Superior temporal gyrus (tissue), 1 donor: ENCODE data around the gene SMIM36.
"Not testable (repeated sequence)": the region's sequence is repeated elsewhere in the genome, so short reads cannot be mapped to it uniquely, and the experiment has no call there.

Experiments
- DNase-seq: peaks from one replicate; pipeline ENCODE4 v3.0.0-alpha.2; 2016; ENCODE audit errors: extremely low spot score

SMIM36 gene

DNA sequence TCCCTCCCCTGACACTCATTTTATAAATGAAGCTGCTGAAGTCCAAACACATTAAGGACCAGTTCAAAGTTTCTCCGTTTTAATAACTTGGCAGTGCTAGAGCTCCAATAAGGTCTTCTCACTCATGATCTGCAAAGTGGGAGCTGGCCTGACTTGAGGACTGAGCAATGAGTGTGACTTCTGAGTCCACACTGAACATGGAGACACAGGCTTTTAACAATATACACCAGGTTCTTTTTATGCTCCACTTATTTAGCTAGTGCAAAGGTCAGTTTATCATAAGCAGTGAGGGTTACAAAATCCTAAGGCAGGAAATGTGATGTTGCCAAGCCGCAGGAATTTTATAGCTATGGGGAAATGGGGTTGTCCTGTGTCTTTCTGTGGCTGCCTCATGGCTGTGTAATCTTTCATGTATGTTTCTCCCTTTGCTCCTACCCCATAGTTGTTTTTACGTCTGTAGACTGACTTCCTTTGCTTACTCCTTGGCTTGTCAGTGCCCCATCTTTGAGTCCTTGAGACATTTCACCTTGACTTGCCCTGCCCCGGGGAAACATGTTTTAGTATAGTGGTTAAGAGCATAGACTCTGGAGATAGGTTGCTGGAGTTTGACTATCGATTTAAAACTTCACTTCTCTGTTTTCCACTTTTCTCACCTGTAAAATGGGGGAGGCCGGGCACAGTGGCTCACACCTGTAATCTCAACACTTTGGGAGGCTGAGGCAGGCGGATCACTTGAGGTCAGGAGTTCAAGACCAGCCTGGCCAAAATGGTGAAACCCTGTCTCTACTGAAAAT is 77.4 kb downstream of the SMIM36 start:
- no peak for DNase-seq

DNA sequence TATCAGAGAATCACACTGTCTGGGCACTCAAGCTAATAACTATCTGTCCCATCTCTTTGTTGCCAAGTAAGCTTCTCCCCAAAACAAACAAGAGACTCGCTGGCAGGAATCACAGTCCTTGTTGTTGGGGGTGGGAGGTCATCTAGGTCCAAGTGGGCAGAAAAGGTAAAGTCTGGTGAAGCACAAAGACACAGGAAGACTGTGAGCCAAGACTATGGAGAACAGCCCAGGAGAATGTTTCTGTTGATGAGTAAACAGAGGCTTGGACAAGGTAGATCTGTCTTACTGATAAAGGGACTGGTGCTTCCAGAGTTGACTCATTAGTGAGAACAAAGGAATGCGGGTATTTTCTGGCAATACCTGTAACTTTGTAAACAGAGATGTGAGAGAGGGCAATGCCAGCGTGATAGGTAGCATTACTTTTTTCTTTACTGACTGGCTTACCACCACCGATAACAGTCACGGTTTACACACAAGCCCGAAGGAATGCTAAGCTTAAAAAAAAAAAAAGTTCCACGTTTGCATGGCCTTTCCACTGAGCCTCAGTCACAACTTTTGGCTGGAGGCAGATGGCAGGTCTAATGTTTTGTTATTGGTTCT is 78.1 kb downstream of the SMIM36 start:
- no peak for DNase-seq

DNA sequence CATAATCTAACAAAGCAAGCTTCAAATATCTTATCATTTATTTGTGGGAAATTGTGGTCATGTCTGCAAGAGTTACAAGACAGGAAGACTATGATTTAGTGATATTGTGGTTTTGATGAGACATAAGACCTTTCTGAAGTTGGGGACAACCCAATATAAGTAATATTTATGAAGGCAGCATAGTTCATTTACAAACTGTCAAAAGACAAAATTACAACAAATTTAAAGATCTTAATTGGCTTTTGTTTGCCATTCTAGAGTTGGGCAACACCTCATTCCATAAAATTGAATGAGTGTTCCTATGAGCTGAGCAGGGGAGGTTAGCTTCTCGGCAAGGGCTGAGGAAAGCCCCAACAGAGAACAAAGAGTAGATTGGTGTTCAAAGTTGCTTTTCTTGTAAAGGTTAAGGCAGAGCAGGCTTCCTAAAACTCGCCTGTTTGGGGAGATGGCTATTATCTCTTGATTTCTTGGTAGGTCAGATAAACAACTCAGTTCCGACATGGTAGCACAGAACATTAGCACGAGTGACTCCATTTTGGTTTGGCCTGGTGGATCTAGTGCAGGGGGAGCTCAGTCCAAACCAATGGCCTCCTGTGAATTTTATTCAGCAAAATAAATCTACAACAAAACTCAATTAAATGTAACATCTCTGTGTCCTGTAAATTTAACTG is 78.8 kb downstream of the SMIM36 start:
- no peak for DNase-seq

DNA sequence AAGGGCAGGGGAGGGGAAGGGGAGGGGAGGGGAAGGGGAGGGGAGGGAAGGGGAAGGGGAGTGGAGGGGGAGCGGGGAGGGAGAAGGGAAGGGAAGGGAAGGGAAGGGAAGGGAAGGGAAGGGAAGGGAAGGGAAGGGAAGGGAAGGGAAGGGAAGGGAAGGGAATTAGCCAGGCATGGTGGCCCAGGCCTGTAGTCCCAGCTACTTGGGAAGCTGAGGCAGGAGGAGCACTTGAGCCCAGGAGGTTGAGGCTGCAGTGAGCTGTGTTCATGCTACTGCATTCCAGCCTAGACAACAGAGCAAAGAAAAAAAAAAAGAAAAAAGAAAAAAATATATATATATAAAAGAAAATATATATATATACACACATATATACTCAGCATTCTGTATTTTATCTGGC is 79.3 kb downstream of the SMIM36 start:
- not testable (repeated sequence) for DNase-seq

DNA sequence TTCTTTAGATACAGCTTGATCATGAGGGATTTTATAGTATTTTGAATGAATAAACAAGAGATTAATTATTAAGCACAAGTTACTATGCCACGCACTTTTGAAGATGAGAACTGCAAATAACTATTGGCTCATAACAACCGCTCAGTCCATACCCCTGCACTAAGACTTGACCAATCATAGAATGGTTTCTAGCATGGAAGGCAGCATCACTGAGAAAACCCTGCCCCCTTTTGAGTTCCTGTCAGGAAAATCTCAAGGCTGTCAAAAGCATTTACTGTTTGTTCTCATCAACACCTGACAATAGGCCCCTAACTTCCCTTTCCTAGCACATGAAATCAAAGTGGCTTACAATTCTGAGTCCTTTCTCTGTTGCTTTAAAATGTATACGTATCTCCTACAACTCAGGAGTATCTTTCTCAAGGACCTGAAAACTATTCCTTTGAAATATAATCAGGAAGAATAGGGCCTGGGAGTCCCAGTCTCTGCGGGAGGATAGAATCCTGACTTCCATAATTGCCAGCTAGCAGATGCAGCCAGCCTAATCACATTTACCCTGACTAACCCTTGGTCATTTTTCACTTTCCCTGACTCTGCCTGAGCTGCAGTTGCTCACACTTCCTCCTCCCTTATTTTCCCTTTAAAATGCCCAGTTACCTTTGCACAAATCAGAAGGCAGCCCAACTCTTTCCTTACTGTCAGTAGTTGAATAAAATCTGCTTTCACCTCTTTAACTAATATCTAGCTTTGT is 80.5 kb downstream of the SMIM36 start:
- DNase-seq = no peak

DNA sequence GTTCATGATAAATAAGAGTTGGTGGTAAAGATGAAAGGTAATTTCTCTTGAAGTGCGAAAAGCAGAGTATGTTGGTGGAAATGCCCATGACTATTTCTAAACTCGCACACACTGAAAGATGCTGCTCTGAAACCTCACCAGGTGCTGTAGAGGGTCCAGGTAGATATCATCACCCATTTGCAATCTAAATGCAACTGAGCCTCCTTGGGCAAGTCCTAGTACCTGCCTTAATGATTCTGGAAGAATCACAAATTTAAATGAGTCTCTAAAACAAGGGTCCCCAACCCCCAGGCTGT is 83.7 kb downstream of the SMIM36 start:
- no peak for DNase-seq

DNA sequence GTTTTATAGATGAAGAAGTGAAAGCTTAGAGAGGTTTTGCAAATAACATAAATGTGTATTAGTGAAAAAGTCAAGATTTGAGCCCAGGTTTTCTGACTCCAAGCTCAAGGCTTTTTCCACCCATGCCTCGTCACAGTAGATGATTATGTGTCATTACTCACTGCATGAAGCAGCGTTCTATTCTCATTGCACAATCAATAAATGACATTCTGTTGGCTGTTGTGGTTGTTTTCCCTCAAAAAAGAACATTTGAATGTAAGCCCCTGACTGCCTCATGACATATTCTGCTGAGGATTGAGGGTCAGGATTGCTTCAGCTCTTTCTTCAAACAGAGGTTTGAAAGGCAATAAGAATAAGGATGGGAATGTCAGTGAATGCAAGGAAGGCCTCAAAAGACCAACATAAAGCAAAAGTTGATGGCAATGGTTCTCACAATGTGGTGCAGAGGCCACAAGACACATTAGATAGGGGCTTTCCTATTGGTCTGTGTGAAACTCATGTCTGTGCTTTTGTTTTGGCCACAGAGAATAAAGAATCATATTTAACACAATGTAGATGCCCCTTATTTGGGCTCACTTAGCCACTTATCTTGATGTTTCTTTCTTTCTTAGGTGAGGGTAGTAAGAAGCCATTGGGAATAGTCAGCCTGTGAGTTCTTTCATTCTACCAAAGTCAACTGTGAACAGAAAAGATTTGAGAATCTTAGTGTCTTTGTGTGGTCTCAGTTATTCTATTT is 84.2 kb downstream of the SMIM36 start:
- no peak for DNase-seq

DNA sequence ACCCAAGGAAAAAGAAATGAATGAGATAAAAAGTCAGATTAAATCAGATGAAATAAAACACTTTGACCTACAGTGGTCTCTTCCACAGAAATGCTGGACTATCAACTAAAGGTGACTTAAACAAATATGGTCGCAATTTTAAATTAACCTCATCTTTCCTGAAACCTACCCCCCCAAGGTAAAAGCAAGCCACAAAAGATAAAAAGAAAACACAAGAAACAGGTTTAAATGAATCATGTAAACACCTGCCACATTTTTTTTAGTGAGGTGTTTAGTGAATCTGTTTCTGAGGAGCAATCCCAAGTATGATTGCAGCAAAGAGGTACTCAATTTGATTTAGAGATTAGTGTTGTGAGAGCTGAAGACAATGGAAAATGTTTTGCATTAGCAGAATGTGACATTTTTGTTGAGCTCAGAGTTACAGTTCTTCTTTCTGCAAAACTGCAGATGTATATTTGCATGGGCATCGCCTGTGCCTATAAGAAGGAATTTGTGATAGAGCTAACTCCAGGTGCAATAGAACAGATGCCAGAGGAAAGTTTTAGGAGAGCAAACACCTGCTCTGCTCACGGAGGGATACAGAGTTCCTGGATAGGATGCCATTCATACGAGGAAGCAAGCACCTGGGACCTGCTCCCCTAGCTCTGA is 86.2 kb downstream of the SMIM36 start:
- no peak for DNase-seq

DNA sequence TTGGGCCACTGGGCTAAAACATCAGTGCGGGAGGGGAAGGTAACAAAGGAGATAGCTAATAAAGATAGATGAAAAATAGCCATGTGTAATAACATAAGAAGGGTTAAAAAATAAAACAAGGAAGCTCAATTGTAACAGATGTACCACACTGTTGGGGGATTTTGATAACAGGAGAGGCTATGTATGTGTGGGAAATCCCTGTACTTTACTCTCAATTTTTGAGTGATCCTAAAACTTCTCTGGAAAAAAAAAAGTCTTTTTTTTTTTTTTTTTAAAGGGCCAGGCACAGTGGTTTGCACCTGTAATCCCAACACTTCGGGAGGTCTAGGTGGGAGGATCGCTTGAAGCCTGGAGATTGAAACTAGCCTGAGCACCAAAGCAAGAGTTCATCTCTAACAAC is 87.7 kb downstream of the SMIM36 start:
- no peak for DNase-seq

DNA sequence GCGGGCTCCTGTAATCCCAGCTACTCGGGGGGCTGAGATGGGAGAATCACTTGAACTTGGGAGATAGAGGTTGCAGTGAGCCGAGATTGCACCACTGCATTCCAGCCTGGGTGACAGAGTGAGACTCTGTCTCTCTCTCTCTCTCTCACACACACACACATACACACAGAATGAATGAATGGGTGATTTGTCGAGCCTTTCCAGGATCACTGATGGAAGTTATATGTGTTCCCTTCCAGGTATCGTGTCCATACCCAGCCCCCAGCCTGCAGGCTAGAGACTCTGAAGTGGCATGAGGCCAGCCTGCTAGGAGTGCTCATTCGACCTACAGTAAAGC is 88.5 kb downstream of the SMIM36 start:
- not testable (repeated sequence) for DNase-seq

DNA sequence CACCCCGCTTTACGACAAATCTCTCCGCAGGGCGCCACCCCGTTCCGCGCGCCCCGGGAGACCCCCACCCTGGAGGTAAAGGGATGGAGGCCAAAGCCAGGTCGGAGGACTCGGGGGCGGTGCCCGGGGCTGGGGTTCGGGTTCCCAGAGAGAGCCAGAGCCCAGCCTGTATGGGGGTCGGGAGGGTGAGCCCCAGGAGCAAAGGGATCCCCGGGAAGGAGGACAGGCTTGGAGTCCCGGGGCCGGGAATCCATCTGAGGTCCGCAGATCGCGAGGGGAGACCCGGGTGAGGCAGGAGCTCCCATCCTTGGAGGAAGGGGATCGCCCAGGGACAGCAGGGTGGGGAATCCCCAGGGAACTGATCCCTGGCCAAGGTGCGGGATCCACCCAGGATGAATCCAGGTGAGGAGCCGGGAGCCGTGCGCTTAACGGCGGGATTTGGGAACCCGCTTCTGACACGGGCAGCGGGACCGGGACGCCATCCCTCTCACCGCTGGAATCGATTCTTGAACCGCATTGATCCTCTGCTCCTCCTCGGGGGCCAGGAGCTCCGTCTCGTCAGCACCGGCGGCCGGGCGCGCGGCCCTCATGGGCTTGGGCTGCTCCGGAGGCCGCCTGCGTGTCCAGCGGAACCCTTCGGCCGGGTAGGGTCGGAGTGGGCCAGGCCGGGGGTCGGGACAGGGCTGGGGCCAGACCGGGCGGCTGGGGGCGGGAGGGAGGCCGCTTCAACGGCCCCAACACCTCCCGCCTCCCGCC is 89.9 kb downstream of the SMIM36 start, which contains the start of gene MMD:
MMD (minus strand) TSS at position 657 of the 756 bp plus-strand sequence; CDS start at position 517, 140 bp downstream.
- no peak for DNase-seq

DNA sequence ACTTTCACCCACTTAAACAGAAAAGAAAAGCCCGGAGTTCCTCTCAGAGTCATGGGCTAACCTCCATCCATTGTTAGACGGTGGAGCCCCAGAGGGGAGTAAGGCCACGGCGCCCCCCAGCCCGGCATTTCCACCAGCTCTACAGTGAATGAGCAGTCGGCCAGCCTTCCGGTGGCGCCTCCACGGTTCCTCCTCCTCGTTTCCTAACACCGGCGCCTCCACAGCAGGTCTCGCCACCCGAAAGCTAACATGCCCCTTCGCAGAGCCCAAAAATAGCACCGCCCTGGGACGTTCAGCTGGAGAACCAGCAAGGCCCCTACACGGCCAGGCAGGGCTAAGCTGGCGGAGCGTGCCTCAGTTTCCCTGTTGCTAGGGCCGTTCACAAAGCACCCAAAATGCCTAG is 90.5 kb downstream of the SMIM36 start:
- no peak for DNase-seq

DNA sequence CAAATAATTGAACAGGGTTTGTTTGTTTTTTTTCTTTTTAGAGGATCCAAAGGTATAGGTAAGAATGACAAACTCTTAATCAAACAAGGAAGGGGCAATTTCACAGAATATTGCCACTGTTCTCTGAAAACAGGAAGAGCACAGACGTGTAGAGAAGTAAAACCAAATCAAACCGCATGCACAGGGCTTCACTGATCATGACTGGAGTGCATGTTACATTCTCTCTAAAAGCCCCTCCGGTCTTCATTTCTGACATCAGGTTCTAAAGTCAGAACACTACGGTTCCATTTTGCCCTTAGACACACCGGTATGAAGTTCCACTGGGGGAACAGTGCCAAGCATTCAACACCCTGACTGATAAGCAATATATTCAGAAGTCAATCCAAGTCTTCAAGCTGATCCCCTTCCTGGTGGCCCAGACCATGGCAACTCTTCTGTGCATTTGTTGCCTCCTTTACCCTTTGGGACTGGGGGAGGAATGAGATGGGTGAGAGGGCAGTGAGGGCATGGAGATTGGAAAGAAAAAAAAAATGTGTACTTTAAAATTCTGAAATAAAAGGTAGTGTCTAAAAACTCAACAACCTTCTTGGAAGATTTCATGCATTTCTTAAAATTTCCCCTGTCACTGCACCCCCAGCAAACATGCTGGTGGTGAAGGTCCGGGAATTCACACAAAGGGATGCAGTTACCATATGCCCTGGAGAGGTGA is 91.0 kb downstream of the SMIM36 start:
- DNase-seq = peak; percentile 58

DNA sequence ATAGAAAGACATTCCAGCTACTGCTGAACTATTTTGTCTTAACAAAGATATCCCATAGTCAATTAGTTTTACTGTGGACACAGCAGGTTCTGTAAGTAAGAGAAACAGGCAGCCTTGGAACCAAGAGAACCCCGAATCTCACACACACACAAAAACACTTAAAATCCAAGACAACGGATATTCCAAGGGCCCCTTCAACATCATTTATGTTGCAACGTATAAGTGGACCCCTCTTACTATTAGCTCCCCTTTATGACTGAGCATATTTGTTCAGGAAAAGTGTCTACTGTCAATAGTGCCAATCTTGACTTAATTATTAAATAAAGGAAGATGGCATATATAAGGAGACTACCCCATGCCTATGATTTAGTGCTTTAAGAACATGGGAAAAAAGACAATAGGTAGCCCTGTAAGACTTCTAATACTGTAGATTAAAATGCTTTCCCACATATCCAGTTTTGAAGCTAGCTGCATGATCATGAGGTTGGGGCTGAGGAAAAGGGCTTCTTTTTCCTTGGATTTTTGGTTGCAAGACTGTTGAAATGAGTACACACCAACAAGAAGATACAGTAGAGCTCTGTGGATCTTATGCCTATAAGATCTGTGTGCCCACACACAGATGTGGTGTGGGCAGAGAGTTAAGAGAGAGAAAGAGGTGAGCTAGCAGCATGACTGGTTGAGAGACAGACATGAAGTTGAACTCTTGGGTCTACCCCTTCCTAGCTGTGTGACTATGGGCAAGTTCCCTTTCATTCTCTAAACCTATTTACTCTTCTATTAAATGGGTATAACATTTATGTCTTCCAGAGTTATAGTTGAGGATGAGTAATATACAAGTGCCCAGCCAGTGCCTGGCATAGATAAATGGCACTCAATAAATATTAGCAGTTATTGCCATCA is 92.6 kb downstream of the SMIM36 start:
- DNase-seq = no peak

DNA sequence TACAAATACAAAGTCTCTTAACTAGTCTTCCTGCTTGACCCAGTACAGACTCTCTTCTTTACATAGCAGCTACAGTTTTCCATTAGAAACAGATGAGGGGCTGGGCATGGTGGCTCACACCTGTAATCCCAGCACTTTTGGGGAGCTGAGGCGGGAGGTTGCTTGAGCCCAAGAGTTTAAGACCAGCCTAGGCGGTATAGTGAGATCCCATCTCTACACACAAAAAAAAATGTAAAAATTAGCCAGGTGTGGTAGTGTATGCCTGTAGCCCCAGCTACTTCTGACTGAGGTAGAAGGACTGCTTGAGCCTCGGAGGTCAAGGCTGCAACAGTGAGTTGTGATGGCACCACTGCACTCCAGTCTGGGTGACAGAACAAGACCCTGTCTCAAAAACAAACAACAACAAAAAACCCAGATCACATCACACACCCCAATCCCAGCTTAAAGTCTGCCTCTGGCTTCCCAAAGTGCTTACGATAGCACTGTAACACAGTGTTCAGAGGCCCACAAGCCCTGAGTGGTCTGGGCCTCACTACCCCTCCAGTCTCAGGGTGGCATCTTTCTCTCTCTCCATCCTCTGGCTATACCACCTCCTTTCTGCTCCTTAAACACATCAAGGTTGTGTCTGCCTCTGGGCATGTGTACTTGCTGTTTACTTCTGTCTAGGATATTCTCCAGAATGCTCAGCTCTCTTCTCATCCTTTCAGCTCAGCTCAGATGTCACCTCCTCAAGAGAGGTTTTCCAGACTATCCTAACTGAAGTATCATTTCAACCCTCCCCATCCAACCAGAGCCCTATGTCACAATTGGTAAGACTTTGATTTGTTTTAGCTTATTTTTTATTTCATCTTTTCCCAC is 93.6 kb downstream of the SMIM36 start:
- no peak for DNase-seq

DNA sequence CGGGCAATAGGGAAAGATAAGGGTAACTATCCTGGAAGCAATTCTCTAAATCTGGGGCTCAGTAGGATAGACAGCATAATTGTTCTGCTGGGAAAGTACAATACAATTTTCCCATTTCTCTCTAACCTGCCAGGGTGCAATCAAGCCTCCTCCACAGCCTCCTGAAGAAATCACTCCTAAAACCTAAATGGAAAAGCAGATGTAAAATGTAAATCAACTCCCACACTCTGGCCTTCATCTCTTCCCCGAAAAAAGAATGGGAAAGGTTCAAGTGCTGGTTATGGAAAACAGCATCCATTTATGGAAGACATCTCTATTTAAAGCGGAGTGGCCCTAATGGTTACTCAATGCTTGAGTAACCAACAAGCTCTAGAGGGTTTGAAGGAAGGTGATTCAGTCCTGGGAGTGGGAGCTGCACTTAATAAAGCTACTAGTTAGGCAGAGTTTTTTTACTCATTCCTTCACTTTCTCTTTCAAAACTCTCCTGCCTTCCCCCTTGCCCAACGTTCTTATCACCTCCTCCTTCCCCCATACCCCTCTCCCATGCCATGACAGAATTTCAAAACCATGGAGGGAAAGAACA is 94.7 kb downstream of the SMIM36 start:
- DNase-seq = peak; percentile 47

DNA sequence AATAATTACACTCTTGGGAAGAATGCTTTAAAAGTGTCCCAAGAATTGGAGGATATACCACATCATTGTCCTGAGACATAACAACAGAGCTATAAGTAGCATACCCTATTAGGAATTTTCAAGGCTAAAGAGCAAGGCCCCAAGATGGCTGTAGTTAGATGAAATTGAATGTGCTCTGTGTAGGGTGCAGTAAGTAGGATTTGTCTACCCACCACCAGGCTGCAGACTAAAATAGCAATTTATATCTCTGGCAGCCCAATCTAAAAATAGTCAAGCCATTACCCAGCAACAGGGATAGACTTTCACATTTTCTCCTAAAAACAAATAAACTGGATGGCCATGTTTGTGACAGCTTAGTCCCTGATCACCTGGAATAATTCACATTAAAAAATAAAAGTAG is 95.3 kb downstream of the SMIM36 start:
- no peak for DNase-seq

DNA sequence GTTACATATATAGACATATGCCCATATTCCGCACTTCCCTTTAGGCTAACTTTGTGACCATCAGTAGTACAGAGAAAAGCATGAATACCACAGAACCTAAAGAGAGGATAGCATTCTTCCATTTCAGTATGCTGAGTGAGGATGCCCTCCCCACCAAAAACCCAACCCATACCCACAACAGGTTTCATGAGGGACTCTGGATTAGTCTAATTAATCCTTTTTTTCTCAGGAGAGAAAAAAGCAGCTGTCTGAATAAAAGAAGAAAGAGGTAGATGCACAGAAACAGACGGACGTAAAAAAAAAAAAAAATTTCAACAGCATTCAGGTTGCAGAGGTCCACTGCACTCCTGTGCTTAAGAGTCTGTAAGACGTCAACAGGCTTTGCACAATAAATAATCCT is 96.3 kb downstream of the SMIM36 start:
- DNase-seq = no peak
